CD14-positive monocyte (primary cell): ENCODE measurements around the gene LTB4R2. TPM values are rescaled to one million over a fixed set of nuclear protein-coding genes. Genes with fewer than 3 reads are reported as not detected.

Experiments used
- DNase-seq, 3 donors: peaks; one replicate each; pipeline ENCODE4 v3.0.0-alpha.2; 2011 to 2022
- H2AFZ ChIP-seq: 2 replicates; pipeline ENCODE4 v1.6.0; 2012; ENCODE audit warnings: mild to moderate bottlenecking, low read depth, low read length, inconsistent platforms; ENCODE audit not compliant: insufficient read depth, poor library complexity, severe bottlenecking
- H3K27ac ChIP-seq, 2 donors: 1 replicate in 1 of 2; 2 replicates in 1 of 2; pipeline ENCODE4 v1.5.1; 2012 to 2013; ENCODE audit warnings: low read length in 2 of 2, control low read depth in 1 of 2, inconsistent platforms in 1 of 2, low read depth in 1 of 2, mild to moderate bottlenecking in 1 of 2
- H3K27me3 ChIP-seq, 2 donors: one replicate each; pipeline versions ENCODE4 v1.6.0 to v1.6.1; 2011 to 2013; ENCODE audit warnings: low read length in 2 of 2; ENCODE audit not compliant: control insufficient read depth in 2 of 2, insufficient read depth in 2 of 2
- H3K36me3 ChIP-seq, 2 donors: replicated peaks in 1 of 2; 1 replicate in 1 of 2; 2 replicates in 1 of 2; pipeline versions ENCODE4 v1.5.1 to v1.6.1; 2012 to 2013; ENCODE audit warnings: low read length in 2 of 2, control low read depth in 1 of 2, inconsistent platforms in 1 of 2, mild to moderate bottlenecking in 1 of 2; ENCODE audit not compliant: insufficient read depth in 2 of 2, control insufficient read depth in 1 of 2
- H3K4me1 ChIP-seq, 2 donors: 1 replicate in 1 of 2; 2 replicates in 1 of 2; pipeline versions ENCODE4 v1.5.1 to v1.6.1; 2012 to 2013; ENCODE audit warnings: low read length in 2 of 2, control low read depth in 1 of 2, inconsistent platforms in 1 of 2, mild to moderate bottlenecking in 1 of 2, moderate library complexity in 1 of 2; ENCODE audit not compliant: insufficient read depth in 2 of 2, control insufficient read depth in 1 of 2
- H3K4me2 ChIP-seq: replicated peaks from 2 replicates; pipeline ENCODE3; 2012; ENCODE audit warnings: low read length, moderate library complexity, mild to moderate bottlenecking; ENCODE audit not compliant: poor library complexity, severe bottlenecking; ENCODE audit errors: extremely low read depth
- H3K4me3 ChIP-seq, 3 experiments: fragments of 200-600 bp in 1 of 3; sonication (generic) in 1 of 3; replicated peaks in 1 of 3; 1 replicate in 2 of 3; 2 replicates in 1 of 3; pipeline ENCODE4 v1.5.1; 2011 to 2013; ENCODE audit warnings: low read length in 3 of 3, mild to moderate bottlenecking in 3 of 3, control low read depth in 2 of 3, low read depth in 2 of 3, inconsistent platforms in 1 of 3, moderate library complexity in 1 of 3
- H3K79me2 ChIP-seq: 2 replicates; pipeline ENCODE4 v1.6.0; 2012; ENCODE audit warnings: mild to moderate bottlenecking, control low read depth, inconsistent platforms, low read length, moderate library complexity; ENCODE audit not compliant: insufficient read depth
- H3K9ac ChIP-seq: 2 replicates; pipeline ENCODE4 v1.6.0; 2017; ENCODE audit warnings: low read length, mild to moderate bottlenecking; ENCODE audit not compliant: insufficient read depth, poor library complexity, severe bottlenecking
- H3K9me3 ChIP-seq, 2 donors: replicated peaks in 1 of 2; 1 replicate in 1 of 2; 2 replicates in 1 of 2; pipeline versions ENCODE4 v1.5.1 to v1.6.1; 2012 to 2013; ENCODE audit warnings: low read length in 2 of 2, control low read depth in 1 of 2; ENCODE audit not compliant: control insufficient read depth in 1 of 2, insufficient read depth in 1 of 2
- H4K20me1 ChIP-seq: 2 replicates; pipeline ENCODE4 v1.6.0; 2012; ENCODE audit warnings: mild to moderate bottlenecking, low read length, control low read depth, moderate library complexity; ENCODE audit not compliant: insufficient read depth
- H3K27ac Mint-ChIP-seq, 7 donors: one replicate each; pipeline ENCODE4 v1.8.0; 2020; ENCODE audit warnings: mild to moderate bottlenecking in 7 of 7, mixed read lengths in 7 of 7, moderate library complexity in 6 of 7, inconsistent platforms in 2 of 7
- H3K27me3 Mint-ChIP-seq, 3 donors: one replicate each; pipeline ENCODE4 v1.8.0; 2021 to 2022; ENCODE audit warnings: low read depth in 3 of 3, mild to moderate bottlenecking in 3 of 3, mixed read lengths in 3 of 3, moderate library complexity in 3 of 3, inconsistent platforms in 1 of 3
- H3K36me3 Mint-ChIP-seq, 2 donors: one replicate each; pipeline ENCODE4 v1.8.0; 2020; ENCODE audit warnings: mixed read lengths in 2 of 2, inconsistent platforms in 1 of 2, mild to moderate bottlenecking in 1 of 2
- H3K4me1 Mint-ChIP-seq: one replicate; pipeline ENCODE4 v1.8.0; 2020; ENCODE audit warnings: mild to moderate bottlenecking, mixed read lengths
- H3K4me3 Mint-ChIP-seq, 2 donors: one replicate each; pipeline ENCODE4 v1.8.0; 2020; ENCODE audit warnings: mild to moderate bottlenecking in 2 of 2, mixed read lengths in 2 of 2, moderate library complexity in 1 of 2
- H3K9me3 Mint-ChIP-seq, 7 donors: one replicate each; pipeline ENCODE4 v1.8.0; 2020 to 2022; ENCODE audit warnings: mixed read lengths in 7 of 7, mild to moderate bottlenecking in 6 of 7, moderate library complexity in 6 of 7, inconsistent platforms in 2 of 7
- CTCF ChIP-seq: fragments of 200-600 bp; IDR thresholded peaks from one replicate; pipeline ENCODE4 v1.8.0; 2022; ENCODE audit warnings: antibody characterized with exemption, mild to moderate bottlenecking
- WGBS: methylation state at CpG from one replicate; pipeline ENCODE4 v1.1.5; 2013; ENCODE audit warnings: missing lambda C conversion rate; ENCODE audit not compliant: insufficient coverage; 5-methylcytosine and 5-hydroxymethylcytosine counted together
- intact Hi-C, 2 donors: fragments of 100-400 bp; cut with micrococcal nuclease; formaldehyde crosslinking; loops; one replicate each; pipeline versions ENCODE4 v1.15.0 to v1.15.1; 2023
- polyA plus RNA-seq, 3 donors: library from polyadenylated mRNA; depleted of rRNA in 1 of 3; unstranded in 2 of 3; stranded (reverse) in 1 of 3; fragments of 300-500 nt in 2 of 3; fragments of >200 nt in 1 of 3; fragmentation: Illumina TruSeq in 2 of 3; gene quantifications; 1 replicate in 2 of 3; 2 replicates in 1 of 3; pipeline ENCODE4 v1.2.3, GENCODE V29; 2012 to 2021

LTB4R2 gene
- polyA plus RNA-seq, 3 donors: 2.7 to 25.1 (median 2.9) TPM

DNA sequence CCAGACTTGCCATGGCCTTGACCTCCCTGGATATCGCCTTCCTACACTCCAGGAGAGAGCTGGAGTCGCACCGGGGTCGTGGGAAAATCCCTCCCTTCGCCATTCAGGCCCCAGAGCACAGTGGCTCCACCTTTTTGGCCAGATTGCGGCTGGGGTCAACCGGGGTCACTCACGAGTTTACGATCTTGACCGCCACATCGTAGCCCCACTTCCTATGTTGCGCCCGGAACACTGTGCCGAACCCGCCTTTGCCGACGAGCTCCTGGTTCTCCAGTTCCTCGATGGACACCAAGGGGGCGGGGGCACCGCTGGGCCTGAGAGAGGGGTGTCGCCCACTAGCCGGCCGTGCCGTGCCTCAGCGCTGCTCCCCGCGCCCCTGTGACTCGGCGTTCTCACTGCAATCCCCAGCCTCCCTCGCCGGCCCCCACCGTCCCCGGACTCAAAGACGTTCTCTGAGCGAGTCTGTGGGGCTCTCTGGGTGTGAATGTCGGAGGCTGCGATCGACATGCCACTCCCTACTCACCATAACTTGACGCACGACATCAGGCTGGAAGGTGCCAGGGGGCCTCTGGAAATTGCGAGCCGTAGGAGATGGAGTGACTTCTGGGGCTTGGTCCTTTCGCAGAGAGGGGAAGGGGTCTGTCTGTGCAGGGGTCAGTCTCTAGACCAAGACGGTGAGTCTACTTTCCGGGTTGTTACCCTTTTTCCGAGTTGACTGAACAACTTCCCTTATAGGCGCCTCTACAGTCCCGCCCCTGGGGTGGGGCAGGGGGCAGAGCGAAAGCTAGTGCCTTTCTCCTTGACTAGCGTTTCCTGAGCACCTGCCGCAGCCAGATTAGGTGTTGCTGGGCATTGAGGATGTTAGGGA lies 29.6 kb downstream of the LTB4R2 start, which contains the start of gene RIPK3:
TSS of gene RIPK3 (minus strand) at position 708 of the 868 bp plus-strand sequence. CDS start at position 543, 165 bp downstream.
- intact Hi-C loops: no loop called here
- Histone ChIP-seq H3K4me1 (peaks cover 53 to 73% of the 10 kb centered on the region in 2 donors), H3K27ac (peak within 1 kb of the TSS; percentile 22 to 95), H3K9ac (peak within 1 kb of the TSS; percentile 76), H3K27me3 (peaks cover 4 to 11% of the 10 kb centered on the region in 2 donors), H2AFZ (peak within 1 kb of the TSS; percentile 91), H3K79me2 (peaks cover 21% of the 10 kb centered on the region), H4K20me1 (peaks cover 44% of the 10 kb centered on the region), H3K36me3 (peaks cover 19 to 26% of the 10 kb centered on the region in 2 donors), H3K4me3 (peak within 1 kb of the TSS; percentile 63 to 90 (median 88)), H3K4me2 (peak within 1 kb of the TSS; percentile 95), H3K9me3 (peaks cover 0 to 2% of the 10 kb centered on the region in 2 donors)
- Mint-ChIP-seq H3K9me3 (peaks cover 0 to 6% (median 5%) of the 10 kb centered on the region in 7 donors), H3K27me3 (peaks cover 11 to 17% (median 12%) of the 10 kb centered on the region in 3 donors), H3K4me1 (peaks cover 71% of the 10 kb centered on the region), H3K27ac (peak within 1 kb of the TSS; percentile 84 to 97 (median 92)), H3K36me3 (peaks cover 36 to 37% of the 10 kb centered on the region in 2 donors), H3K4me3 (peak within 1 kb of the TSS; percentile 96 to 99)
- DNase-seq: peak; percentile 48 to 73 (median 52)
- WGBS: 7% methylated on average over 29 of the region's 51 CpGs
- no peak for TF ChIP-seq CTCF

- no peak for TF ChIP-seq CTCF
- Histone ChIP-seq H3K9me3 (no peaks in the 10 kb centered on the region), H3K9ac (no peak overlapping the region), H3K4me3 (no peak overlapping the region), H3K79me2 (peaks cover 21% of the 10 kb centered on the region), H3K36me3 (peaks cover 19 to 26% of the 10 kb centered on the region in 2 donors), H3K27ac (no peak overlapping the region), H2AFZ (no peak overlapping the region), H3K4me1 (peaks cover 42 to 62% of the 10 kb centered on the region in 2 donors), H4K20me1 (peaks cover 33% of the 10 kb centered on the region), H3K27me3 (peaks cover 0 to under 1% of the 10 kb centered on the region in 2 donors), H3K4me2 (no peak overlapping the region)
- DNase-seq: no peak
- Mint-ChIP-seq H3K27ac (no peak overlapping the region), H3K27me3 (peaks cover 1 to 10% (median 1%) of the 10 kb centered on the region in 3 donors), H3K4me1 (peaks cover 61% of the 10 kb centered on the region), H3K36me3 (peaks cover 29 to 30% of the 10 kb centered on the region in 2 donors), H3K9me3 (peaks cover 0 to under 1% (median 0%) of the 10 kb centered on the region in 7 donors), H3K4me3 (no peak overlapping the region)
- intact Hi-C loops: no loop called here
- WGBS: no CpG with 5 or more reads among the region's 1 CpG
These were observed 30.7 kb downstream of the LTB4R2 start for GRCh38 chr14:24340606-24341005.
